ENCODE measurements around the gene BCL7C.
"Not testable (repeated sequence)": the region's sequence is repeated elsewhere in the genome, so short reads cannot be mapped to it uniquely, and the experiment has no call there.

Gene BCL7C
- 23.8 to 42.2 reads per million in 2 experiments for total RNA-seq

GRCh38 chr16:30893744-30894539 lies at the start of gene BCL7C:
Gene BCL7C (minus strand): TSS chr16:30894077. CDS start chr16:30893944, 133 bp downstream.
- DNase-seq (ENCODE audit: low read depth): peak; percentile 62

GRCh38 chr16:30942426-30942806 lies 48.5 kb upstream of the BCL7C start:
- no peak for DNase-seq (ENCODE audit: low read depth)

GRCh38 chr16:30941600-30942425 lies 47.9 kb upstream of the BCL7C start:
- DNase-seq (ENCODE audit: low read depth): peak; percentile 30

- not testable (repeated sequence) for DNase-seq (ENCODE audit: low read depth)
Observed at GRCh38 chr16:30939571-30939970, 45.7 kb upstream of the BCL7C start.

GRCh38 chr16:30937692-30938091 lies 43.8 kb upstream of the BCL7C start:
- DNase-seq (ENCODE audit: low read depth): no peak

GRCh38 chr16:30934827-30935557 lies 41.1 kb upstream of the BCL7C start:
- no peak for DNase-seq (ENCODE audit: low read depth)

GRCh38 chr16:30931068-30931650 lies 37.3 kb upstream of the BCL7C start:
- no peak for DNase-seq (ENCODE audit: low read depth)

- DNase-seq (ENCODE audit: low read depth): no peak
Observed at GRCh38 chr16:30930160-30930571, 36.3 kb upstream of the BCL7C start.

GRCh38 chr16:30929167-30929566 lies 35.3 kb upstream of the BCL7C start:
- no peak for DNase-seq (ENCODE audit: low read depth)

GRCh38 chr16:30928390-30928789 lies 34.5 kb upstream of the BCL7C start:
- no peak for DNase-seq (ENCODE audit: low read depth)

- DNase-seq (ENCODE audit: low read depth): no peak
Observed at GRCh38 chr16:30927789-30928378, 34.0 kb upstream of the BCL7C start.

- DNase-seq (ENCODE audit: low read depth): no peak
Observed at GRCh38 chr16:30926937-30927788, 33.3 kb upstream of the BCL7C start.

- no peak for DNase-seq (ENCODE audit: low read depth)
Observed at GRCh38 chr16:30925995-30926811, 32.3 kb upstream of the BCL7C start.

- no peak for DNase-seq (ENCODE audit: low read depth)
Observed at GRCh38 chr16:30925632-30925987, 31.7 kb upstream of the BCL7C start.

GRCh38 chr16:30924913-30925631 lies 31.2 kb upstream of the BCL7C start:
- no peak for DNase-seq (ENCODE audit: low read depth)

- DNase-seq (ENCODE audit: low read depth): no peak
Observed at GRCh38 chr16:30924076-30924912, 30.4 kb upstream of the BCL7C start.

GRCh38 chr16:30923554-30924075 lies 29.7 kb upstream of the BCL7C start, which contains the start of gene FBXL19:
Gene FBXL19 (plus strand): TSS chr16:30923572. CDS start chr16:30925755, 2,183 bp downstream.
- peak; percentile 25 for DNase-seq (ENCODE audit: low read depth)

All from T follicular helper cell (primary cell).